Measurements from ENCODE around the gene TCAIM.
A peak's percentile ranks its signal among the peaks of the same experiment; 100 is the strongest.

GRCh38 chr3:44323341-44323955 is 15.1 kb upstream of the TCAIM start:
- TF ChIP-seq JUNB (IDR thresholded peaks at IDR 0.05) (no peak), CTCF (IDR thresholded peaks at IDR 0.05 in 2 of 3, conservative IDR thresholded peaks at IDR 0.05 in 1 of 3; ENCODE audit: control insufficient read depth in 2 of 3, extremely low read depth in 1 of 3, insufficient read depth in 1 of 3, low read depth in 3 of 3, low read length in 3 of 3) (peak; percentile 73 to 83 (median 76)), FOXK2 (IDR thresholded peaks at IDR 0.05) (no peak), POLR2AphosphoS5 (IDR thresholded peaks at IDR 0.05; ENCODE audit: low read length) (no peak)

Measured in GM12878 (cell line).